D721Med (cell line): ENCODE data around the gene CCDC88C.
"Not testable (repeated sequence)": the region's sequence is repeated elsewhere in the genome, so short reads cannot be mapped to it uniquely, and the experiment has no call there.

ENCODE experiments used
- DNase-seq: peaks from one replicate; pipeline ENCODE4 v3.0.0; 2011; ENCODE audit warnings: low spot score; ENCODE audit not compliant: insufficient read length
- FAIRE-seq: peaks from 2 replicates; lab custom pipeline; 2011; peaks lifted over from hg19 to GRCh38; lab: Jason Lieb, UNC
- TF ChIP-seq, protein P1 (sequence below): IDR thresholded peaks from 2 replicates; pipeline ENCODE4 v1.5.1; 2012; ENCODE audit warnings: mild to moderate bottlenecking, control low read depth; ENCODE audit not compliant: insufficient read depth; ENCODE audit errors: missing control alignments

Gene CCDC88C

DNA sequence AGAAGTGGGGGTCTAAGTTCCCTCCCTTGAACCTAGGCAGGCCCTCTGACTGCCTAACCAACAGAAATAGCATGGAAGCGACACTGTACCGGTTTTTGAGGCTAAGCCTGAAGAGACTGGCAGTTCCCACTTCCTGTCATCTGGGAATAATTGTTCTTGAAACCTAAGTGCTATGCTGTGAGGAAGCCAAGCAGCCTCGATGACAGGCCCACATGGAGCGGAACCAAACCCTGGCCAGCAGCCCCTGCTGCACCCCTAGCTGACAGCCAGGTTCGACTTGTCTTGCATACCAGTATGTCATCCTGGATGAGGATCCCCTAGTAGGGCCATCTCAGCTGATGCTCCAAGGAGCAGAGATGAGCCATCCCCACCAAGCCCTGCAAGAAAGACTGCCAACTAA is 166.7 kb downstream of the CCDC88C start:
- TF ChIP-seq, protein P1, sequence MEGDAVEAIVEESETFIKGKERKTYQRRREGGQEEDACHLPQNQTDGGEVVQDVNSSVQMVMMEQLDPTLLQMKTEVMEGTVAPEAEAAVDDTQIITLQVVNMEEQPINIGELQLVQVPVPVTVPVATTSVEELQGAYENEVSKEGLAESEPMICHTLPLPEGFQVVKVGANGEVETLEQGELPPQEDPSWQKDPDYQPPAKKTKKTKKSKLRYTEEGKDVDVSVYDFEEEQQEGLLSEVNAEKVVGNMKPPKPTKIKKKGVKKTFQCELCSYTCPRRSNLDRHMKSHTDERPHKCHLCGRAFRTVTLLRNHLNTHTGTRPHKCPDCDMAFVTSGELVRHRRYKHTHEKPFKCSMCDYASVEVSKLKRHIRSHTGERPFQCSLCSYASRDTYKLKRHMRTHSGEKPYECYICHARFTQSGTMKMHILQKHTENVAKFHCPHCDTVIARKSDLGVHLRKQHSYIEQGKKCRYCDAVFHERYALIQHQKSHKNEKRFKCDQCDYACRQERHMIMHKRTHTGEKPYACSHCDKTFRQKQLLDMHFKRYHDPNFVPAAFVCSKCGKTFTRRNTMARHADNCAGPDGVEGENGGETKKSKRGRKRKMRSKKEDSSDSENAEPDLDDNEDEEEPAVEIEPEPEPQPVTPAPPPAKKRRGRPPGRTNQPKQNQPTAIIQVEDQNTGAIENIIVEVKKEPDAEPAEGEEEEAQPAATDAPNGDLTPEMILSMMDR: no peak
- FAIRE-seq: no peak
- no peak for DNase-seq

DNA sequence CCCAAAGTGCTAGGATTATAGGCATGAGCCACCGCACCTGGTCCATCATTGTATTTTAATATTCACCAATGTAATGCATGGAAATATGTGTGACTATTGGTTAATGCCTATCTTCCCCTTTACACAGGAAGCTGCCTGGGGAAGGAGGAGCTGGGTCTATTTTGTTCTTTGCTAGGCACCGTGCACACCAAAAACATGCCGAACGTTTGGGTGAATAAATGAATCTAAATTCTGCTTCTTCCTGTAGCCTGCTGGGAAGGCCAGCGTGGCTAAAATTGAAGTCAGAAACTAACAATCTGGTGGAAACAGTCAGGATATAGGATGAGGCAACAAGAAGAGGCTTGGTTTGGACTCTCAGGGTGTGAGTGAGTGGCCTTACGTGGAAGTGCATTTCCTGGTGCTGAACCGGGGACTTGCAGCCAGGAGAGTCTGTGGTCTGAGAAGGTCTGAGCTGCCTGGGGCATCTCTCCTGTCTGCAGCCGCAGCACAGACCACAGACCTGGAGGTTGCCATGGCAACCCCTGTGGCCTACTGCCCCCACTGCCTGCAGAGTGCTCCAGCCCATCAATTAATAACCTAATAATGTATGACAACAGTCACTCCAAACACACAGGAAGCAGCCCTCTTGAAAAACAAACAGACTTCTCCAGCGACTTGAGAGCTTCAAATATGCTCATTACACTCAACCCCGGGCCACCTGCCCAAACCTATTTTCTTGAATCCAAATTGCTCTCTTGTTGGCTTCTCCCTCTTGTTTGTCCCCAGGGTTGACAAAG is 167.6 kb downstream of the CCDC88C start:
- TF ChIP-seq, protein P1: no peak
- FAIRE-seq (no peak), DNase-seq (no peak)

DNA sequence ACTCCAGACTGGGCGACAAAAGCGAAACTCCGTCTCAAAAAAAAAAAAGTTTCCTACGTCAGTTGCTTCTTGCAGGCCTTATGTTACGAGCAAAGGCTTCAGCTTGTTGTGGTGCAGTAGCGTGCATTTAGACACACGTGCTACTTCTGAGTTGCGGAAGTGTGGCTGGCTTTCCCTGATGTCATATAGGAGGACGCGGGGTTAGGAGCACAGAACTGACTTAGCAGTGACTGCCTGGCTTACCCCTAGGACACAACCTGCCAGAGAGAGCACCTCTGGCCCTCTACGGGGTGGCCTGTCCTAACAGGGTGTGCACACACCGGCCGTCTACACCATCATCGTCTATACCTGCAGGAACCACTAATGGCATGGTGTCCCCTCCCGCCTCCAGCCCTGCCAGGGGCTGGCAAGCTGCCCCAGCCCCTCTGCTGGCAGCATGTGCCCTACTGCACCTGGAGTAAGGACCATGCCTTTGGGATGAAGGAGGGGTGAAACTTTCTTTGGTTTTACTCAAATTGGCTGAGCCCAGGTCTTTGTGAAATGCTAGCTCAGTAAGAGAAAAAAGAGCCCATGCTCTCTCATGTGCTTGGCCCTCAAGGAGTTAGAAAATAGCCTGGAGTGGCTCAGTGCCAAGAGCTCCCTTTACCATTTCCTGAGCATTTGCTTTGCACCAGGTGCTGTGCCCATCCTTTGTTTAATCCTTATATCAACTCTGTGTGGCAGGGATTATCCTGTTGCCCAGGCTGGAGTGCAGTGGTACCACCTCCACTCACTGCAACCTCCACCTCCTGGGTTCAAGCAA is 171.4 kb downstream of the CCDC88C start:
- no peak for FAIRE-seq
- DNase-seq: no peak
- TF ChIP-seq, protein P1: no peak

DNA sequence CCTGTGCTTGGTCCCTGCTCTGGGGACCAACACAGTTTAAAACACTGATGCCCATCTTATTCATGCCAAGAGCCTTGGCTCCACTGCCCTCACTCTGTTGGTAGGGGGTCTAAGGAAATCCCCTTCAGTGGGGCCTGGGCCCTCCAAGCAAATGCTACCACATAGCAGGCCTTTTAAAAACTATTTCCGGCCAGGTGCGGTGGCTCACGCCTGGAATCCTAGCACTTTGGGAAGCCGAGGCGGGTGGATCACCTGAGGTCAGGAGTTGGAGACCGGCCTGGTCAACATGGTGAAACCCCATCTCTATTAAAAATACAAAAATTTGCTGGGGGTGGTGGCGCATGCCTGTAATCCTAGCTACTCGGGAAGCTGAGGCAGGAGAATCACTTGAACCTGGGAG is 172.0 kb downstream of the CCDC88C start:
- not testable (repeated sequence) for FAIRE-seq, DNase-seq

DNA sequence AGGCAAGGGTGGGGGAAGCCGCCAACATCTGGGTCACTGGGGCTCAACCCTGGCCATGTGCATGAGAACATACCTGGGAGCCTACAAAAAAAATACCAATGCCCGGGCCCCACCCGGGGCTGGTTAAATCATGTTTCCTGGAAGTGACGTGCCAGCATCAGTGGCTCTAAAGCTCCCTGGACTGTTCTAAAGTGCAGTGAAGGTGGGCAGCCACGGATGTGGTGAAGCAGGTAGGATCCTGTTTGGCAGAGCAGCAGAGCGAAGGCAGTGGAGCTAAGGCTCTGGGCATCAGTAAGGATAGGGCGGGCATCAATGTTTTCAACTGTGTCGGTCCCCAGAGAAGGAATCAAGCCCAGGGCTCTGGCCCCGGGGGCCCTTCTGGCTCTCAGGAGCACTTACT is 172.6 kb downstream of the CCDC88C start:
- FAIRE-seq: no peak
- TF ChIP-seq, protein P1: no peak
- no peak for DNase-seq

DNA sequence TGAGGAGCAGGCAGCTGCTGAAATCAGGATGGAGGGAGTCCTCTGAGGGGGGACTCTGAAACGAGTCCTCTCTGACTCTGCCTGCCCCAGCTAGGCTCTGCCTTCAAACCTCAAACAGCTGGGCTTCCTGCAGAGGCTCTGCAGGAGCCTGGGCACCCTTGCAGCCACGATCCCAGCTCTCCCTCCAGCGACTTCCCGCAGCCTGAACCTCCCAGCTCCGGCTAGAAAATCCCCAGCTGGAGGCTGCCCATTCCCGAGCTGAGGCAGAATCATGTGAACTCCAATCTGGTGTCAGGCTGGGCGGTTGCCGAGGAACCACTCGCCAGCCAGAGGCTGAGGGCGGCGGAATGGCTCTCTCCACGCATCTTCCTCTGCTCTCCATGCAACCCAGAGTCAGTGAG is 173.1 kb downstream of the CCDC88C start, which contains the start of gene GPR68:
Gene GPR68 (minus strand): TSS at position 204 of the 401 bp plus-strand sequence. CDS start 9,654 bp downstream, outside the sequence.
- no peak for FAIRE-seq
- TF ChIP-seq, protein P1: no peak
- DNase-seq: no peak

DNA sequence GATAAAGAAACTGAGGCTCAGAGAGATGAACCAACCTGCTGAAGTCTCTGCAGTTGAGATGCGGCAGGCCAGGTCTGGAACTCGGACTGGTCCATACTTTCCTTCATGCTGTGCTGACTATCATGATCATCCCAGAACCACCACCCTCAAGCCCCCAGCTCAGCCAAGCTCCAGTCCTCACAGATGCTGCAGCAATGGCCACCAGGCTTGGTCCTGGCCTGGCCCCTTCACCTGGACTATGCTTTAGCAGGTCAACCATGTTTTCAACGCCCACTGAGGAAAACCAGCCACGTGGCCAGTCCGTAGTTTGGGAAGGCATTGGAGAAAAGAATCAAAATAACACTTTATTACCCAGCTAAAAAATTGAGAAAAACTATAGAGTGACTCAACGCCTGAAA is 174.5 kb downstream of the CCDC88C start:
- DNase-seq (no peak), FAIRE-seq (no peak)
- TF ChIP-seq, protein P1: no peak
